Esophagus (tissue), 2 donors: ENCODE data around the gene ERBB4. TPM values are rescaled to one million over a fixed set of nuclear protein-coding genes. Genes with fewer than 3 reads are reported as not detected.
A peak's percentile ranks its signal among the peaks of the same experiment; 100 is the strongest.

Experiments used
- H3K27ac ChIP-seq, 2 donors: one replicate each; pipeline ENCODE4 v1.5.1; 2013; ENCODE audit warnings: low read depth in 2 of 2, mild to moderate bottlenecking in 2 of 2, inconsistent platforms in 1 of 2, low read length in 1 of 2, moderate library complexity in 1 of 2
- H3K27me3 ChIP-seq, 2 donors: one replicate each; pipeline ENCODE4 v1.6.1; 2013; ENCODE audit warnings: low read length in 2 of 2, control low read depth in 1 of 2, mild to moderate bottlenecking in 1 of 2; ENCODE audit not compliant: insufficient read depth in 2 of 2, control insufficient read depth in 1 of 2
- H3K36me3 ChIP-seq, 2 donors: one replicate each; pipeline ENCODE4 v1.6.1; 2013; ENCODE audit warnings: low read length in 1 of 2; ENCODE audit not compliant: control insufficient read depth in 2 of 2, insufficient read depth in 2 of 2
- H3K4me1 ChIP-seq, 2 donors: one replicate each; pipeline ENCODE4 v1.6.1; 2013; ENCODE audit warnings: low read length in 1 of 2; ENCODE audit not compliant: control insufficient read depth in 2 of 2, insufficient read depth in 2 of 2
- H3K4me3 ChIP-seq, 2 donors: one replicate each; pipeline ENCODE4 v1.5.1; 2013; ENCODE audit warnings: low read length in 2 of 2, mild to moderate bottlenecking in 2 of 2, low read depth in 1 of 2, moderate library complexity in 1 of 2
- H3K9me3 ChIP-seq, 2 donors: one replicate each; pipeline ENCODE4 v1.6.1; 2013; ENCODE audit warnings: mild to moderate bottlenecking in 2 of 2, low read depth in 1 of 2, low read length in 1 of 2, moderate library complexity in 1 of 2; ENCODE audit not compliant: control insufficient read depth in 2 of 2, insufficient read depth in 1 of 2
- WGBS, 2 donors: extraction: QIAGEN DNeasy Blood & Tissue Kit; methylation state at CpG; one replicate each; pipeline ENCODE4 v1.1.7; 2013; 5-methylcytosine and 5-hydroxymethylcytosine counted together
- polyA plus RNA-seq, 2 donors: library from polyadenylated mRNA; stranded (reverse); fragments of 200-250 nt; gene quantifications; one replicate each; pipeline ENCODE4 v1.2.3, GENCODE V29; 2013
- donor health status: healthy with polysubstance abuse.
- donor health status: Bipolar disorder and iron deficiency.

Gene ERBB4
- polyA plus RNA-seq, 2 donors: under 0.01 to 0.06 TPM

DNA sequence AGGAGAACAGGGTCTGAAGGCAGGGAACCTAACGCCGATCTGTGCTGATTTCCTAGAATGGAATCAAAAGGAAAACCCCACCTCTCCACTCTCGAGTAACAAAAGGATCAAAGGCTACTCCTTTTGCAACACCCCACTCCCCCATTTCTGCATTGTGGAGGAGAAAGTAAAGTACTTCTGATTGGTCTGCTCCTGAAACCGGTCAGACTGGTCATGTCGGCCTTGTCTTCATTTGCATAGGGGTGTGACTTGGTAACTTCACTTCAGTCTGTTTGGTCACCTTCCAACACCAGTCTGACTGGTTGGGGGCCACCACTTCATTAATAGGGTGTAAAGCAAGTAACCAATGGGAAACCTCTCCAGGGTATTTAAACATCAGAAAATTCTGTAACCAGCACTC lies 771.9 kb downstream of the ERBB4 start:
- WGBS, 2 donors: 26 to 29% methylated on average over 5 of the region's 5 CpGs
- peaks cover 0 to 2% of the 10 kb centered on the region in 2 donors for H3K9me3 ChIP-seq
- H3K27ac ChIP-seq: peak overlapping the region in 1 of 2 donors; percentile 49
- H3K36me3 ChIP-seq: no peaks in the 10 kb centered on the region
- peak overlapping the region in 1 of 2 donors; percentile 15 for H3K4me3 ChIP-seq
- H3K27me3 ChIP-seq: no peaks in the 10 kb centered on the region
- no peaks in the 10 kb centered on the region for H3K4me1 ChIP-seq

DNA sequence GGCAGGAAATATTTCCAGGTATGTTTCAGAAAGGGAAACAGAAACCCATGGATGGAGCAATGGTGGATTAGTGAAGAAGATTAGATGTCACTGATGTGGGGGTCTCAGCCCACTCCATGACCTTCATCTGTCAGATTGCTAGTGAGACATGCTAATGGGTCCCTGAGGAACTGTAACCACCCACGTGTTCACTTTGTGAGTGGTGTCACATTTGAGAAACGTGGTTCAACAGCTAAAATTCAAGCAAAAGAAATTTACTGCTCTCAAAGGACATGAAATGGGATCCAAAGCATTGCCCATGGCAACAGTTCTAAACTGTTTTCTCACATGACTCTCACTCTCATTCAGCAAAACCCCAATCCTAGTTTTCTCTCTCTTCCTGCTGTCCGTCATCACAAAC lies 776.1 kb downstream of the ERBB4 start:
- Histone ChIP-seq H3K27ac (no peak overlapping the region), H3K27me3 (no peaks in the 10 kb centered on the region), H3K4me1 (no peaks in the 10 kb centered on the region), H3K36me3 (no peaks in the 10 kb centered on the region), H3K9me3 (no peaks in the 10 kb centered on the region), H3K4me3 (no peak overlapping the region)
- 57 to 67% methylated on average over 3 of the region's 3 CpGs for WGBS, 2 donors

DNA sequence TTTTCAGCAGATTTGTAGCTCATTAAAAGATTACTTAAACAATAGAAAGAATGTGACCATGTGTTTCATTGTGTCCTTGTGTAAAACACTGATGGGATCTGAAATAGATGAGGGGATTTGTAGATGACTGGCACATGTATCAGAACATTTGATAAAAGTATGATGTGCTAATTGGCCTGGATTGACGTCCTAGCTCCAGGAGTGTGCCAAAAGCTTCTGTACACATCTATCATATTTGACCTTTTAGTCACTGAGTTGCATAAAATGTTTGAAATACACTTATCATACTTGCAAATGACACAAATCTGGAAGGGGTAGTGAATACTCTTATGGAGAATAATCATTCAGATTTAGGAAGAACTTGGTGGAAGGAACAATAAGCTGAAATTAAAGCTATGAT lies 778.5 kb downstream of the ERBB4 start:
- no peaks in the 10 kb centered on the region for H3K9me3 ChIP-seq
- no peaks in the 10 kb centered on the region for H3K4me1 ChIP-seq
- H3K36me3 ChIP-seq: no peaks in the 10 kb centered on the region
- no peaks in the 10 kb centered on the region for H3K27me3 ChIP-seq
- WGBS, 2 donors: 12% methylated on average over 1 of the region's 1 CpG
- H3K4me3 ChIP-seq: no peak overlapping the region
- H3K27ac ChIP-seq: no peak overlapping the region

DNA sequence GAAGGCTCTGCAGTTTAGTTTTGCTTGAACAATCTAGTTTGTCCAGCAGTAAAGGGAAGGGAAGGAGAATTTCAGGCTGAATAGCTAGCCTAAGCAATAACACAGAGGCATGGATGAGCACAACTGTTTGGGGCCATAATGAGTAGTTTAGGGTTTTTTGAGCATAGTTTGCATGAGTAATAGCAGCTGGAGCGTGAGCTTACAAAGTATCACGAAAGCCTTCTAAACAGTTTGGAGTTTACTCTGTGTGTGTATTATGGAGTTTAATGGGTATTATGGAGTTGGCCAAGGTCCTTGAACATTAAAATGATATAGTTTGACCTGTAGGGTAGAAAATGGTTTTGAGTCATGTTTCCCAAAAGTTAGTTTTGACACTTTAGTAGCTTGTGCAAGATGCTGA lies 782.3 kb downstream of the ERBB4 start:
- no peaks in the 10 kb centered on the region for H3K36me3 ChIP-seq
- no peak overlapping the region for H3K27ac ChIP-seq
- H3K27me3 ChIP-seq: no peaks in the 10 kb centered on the region
- no peaks in the 10 kb centered on the region for H3K4me1 ChIP-seq
- H3K9me3 ChIP-seq: no peaks in the 10 kb centered on the region
- WGBS, 2 donors: 77 to 82% methylated on average over 2 of the region's 2 CpGs
- H3K4me3 ChIP-seq: no peak overlapping the region

DNA sequence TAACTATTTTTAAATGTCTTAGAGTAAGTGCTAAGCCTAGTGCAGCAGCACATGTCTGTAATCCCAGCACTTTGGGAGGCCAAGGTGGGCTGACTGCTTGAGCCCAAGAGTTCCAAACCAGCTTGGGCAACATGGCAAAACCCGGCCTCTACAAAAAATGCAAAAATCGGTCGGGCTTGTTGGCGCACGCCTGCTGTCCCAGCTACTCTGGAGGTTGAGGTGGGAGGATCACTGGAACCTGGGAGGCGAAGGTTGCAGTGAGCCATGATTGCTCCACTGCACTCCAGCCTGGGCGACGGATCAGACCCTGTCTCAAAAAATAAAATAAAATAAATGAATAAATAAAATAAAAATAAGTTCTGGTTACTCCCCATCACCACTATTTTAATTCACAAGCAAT lies 783.4 kb downstream of the ERBB4 start:
- Histone ChIP-seq H3K4me3 (no peak overlapping the region), H3K9me3 (no peaks in the 10 kb centered on the region), H3K27me3 (no peaks in the 10 kb centered on the region), H3K36me3 (no peaks in the 10 kb centered on the region), H3K27ac (no peak overlapping the region), H3K4me1 (no peaks in the 10 kb centered on the region)
- WGBS, 2 donors: 94 to 96% methylated on average over 8 of the region's 8 CpGs

DNA sequence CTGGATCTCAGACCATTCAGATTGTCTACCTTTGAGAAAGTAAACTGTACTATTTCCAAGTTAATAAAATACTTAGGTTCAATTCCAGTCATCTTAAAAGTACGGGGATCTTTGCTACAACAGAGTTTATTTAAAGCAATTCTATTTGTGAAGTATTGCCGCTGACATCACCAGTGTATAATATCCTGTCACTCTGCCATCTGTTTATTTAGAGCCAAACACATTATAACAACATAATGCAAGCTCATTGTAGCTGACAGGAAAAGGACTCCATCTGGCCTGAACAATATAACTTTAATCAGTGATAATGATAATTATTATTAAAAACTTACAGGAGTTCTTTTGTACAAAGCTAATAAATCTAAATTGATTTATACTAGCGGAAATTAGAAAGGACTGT lies 786.8 kb downstream of the ERBB4 start:
- no peaks in the 10 kb centered on the region for H3K36me3 ChIP-seq
- H3K4me3 ChIP-seq: no peak overlapping the region
- H3K27ac ChIP-seq: no peak overlapping the region
- H3K9me3 ChIP-seq: no peaks in the 10 kb centered on the region
- H3K4me1 ChIP-seq: no peaks in the 10 kb centered on the region
- WGBS, 2 donors: 61% methylated on average over 3 of the region's 3 CpGs
- H3K27me3 ChIP-seq: no peaks in the 10 kb centered on the region

DNA sequence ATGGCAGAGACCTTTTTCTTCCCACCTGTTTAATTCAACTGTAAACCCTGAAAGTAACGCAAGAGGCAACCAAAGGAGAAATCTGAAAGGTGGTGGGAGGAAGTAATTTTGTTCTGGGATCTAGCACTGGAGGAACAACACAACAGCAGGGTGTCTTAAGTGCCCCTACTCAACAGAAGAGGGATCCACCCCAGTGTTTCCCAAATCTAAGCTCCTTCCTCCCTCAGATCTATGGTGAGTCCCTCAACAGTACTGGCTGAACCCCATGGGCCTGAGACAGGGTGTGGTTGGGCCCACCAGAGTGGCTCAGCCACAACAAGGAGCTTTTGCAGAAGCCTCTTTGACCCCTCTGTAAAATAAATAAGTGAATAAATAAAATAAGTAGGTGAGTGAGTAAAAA lies 790.3 kb downstream of the ERBB4 start:
- Histone ChIP-seq H3K27ac (no peak overlapping the region), H3K9me3 (no peaks in the 10 kb centered on the region), H3K4me1 (no peaks in the 10 kb centered on the region), H3K4me3 (no peak overlapping the region), H3K36me3 (no peaks in the 10 kb centered on the region), H3K27me3 (no peaks in the 10 kb centered on the region)
- WGBS, 2 donors: 93 to 100% methylated on average over 1 of the region's 1 CpG

DNA sequence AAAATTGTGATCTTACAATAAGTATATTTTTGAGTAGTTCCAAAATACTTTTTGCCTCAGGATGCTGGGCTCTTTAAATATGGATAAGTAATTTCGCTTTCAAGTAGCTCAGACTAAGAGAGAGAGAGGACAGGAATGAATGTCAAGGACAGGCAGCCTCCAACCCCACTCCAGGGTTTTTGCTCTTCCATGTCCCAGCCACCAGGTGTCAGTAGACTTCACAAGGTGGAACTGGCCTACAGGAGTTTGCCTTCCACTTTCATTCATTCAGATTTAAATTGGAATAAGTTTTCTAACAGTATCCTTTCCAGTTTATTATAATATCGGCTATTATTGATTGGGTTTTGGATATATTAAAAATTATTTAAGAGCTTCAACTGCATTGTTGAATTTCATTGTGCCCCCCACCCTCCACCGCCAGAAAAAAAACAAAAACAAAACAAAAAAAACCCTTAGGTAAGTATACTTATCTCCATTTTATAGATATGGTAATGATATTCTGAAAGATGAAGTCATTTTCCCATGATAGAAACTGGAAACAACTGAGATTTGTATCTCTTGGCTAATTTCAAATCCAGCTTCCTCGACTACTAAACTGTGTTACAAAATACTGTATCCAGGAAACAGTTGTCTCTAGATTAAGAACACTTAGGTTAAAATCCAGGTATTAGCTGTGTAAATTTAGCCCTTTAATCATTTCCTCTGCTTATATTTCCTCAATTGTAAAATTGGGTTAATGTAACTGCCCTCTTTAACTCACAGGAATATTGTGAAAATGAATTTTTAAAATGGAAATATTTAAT lies 793.1 kb downstream of the ERBB4 start:
- 40 to 48% methylated on average over 4 of the region's 4 CpGs for WGBS, 2 donors
- Histone ChIP-seq H3K9me3 (no peaks in the 10 kb centered on the region), H3K4me1 (no peaks in the 10 kb centered on the region), H3K4me3 (no peak overlapping the region), H3K36me3 (no peaks in the 10 kb centered on the region), H3K27ac (no peak overlapping the region), H3K27me3 (no peaks in the 10 kb centered on the region)

DNA sequence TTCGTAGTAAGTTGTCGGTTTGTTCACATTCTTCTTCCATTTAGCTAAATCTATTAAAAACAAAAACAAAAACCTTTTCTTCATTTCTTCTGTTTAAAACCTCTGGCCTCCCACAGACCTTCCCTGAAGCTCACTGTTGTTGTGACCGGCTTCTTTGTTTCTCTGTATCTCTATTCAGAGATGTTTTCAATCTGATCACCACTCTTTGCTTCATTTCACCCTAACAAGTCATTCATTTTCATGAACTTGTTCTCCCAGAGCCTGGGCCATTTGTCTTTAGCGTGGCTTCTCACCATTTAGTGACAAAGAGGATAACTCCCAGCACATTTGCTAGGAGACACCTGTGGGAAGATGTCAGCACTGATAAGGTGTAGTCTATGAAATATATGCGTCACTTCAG lies 794.2 kb downstream of the ERBB4 start:
- Histone ChIP-seq H3K27ac (no peak overlapping the region), H3K36me3 (no peaks in the 10 kb centered on the region), H3K27me3 (no peaks in the 10 kb centered on the region), H3K4me3 (no peak overlapping the region), H3K4me1 (no peaks in the 10 kb centered on the region), H3K9me3 (no peaks in the 10 kb centered on the region)
- WGBS, 2 donors: 74 to 80% methylated on average over 5 of the region's 5 CpGs

DNA sequence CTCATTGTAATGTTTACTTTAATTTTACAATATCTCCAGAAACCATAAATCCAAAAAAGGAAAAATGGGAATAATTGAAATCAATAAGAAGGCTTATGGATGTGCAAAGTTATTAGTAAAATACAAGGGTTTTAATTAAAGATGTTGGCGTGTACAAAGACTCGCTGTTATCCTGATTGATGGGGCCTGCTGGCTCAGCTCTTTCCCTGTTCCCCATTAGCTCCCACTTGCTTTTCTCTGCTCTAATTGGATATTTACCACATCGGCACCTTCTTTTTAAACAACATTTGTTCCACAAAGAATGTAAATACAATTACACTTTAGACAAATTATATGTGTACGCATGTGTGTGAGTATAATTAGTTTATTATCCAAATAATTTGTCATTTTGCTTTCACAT lies 796.6 kb downstream of the ERBB4 start:
- 86 to 87% methylated on average over 4 of the region's 4 CpGs for WGBS, 2 donors
- no peaks in the 10 kb centered on the region for H3K4me1 ChIP-seq
- H3K27me3 ChIP-seq: no peaks in the 10 kb centered on the region
- no peaks in the 10 kb centered on the region for H3K36me3 ChIP-seq
- H3K4me3 ChIP-seq: no peak overlapping the region
- no peak overlapping the region for H3K27ac ChIP-seq
- no peaks in the 10 kb centered on the region for H3K9me3 ChIP-seq
